GM23338 (cell line): ENCODE measurements around the gene OTUD5.

Experiments used
- CREB1 ChIP-seq: fragments of 250-450 bp; sonication (Bioruptor Pico); IDR thresholded peaks from 2 replicates; pipeline ENCODE4 v1.5.0; 2020; ENCODE audit warnings: low read depth, mild to moderate bottlenecking, moderate library complexity
- JUNB ChIP-seq: IDR thresholded peaks from one replicate; pipeline ENCODE4 v1.6.1; 2016; ENCODE audit warnings: antibody characterized with exemption; ENCODE audit not compliant: unreplicated experiment
- NANOG ChIP-seq: IDR thresholded peaks from 2 replicates; pipeline ENCODE4 v1.6.1; 2016; ENCODE audit warnings: antibody characterized with exemption, borderline replicate concordance
- POLR2AphosphoS5 ChIP-seq: IDR thresholded peaks from 2 replicates; pipeline ENCODE4 v1.6.1; 2016; ENCODE audit warnings: antibody characterized with exemption, low read depth
- TF ChIP-seq, protein P1 (sequence below), 2 experiments: fragments of 200-600 bp in 1 of 2; sonication (generic) in 1 of 2; conservative IDR thresholded peaks; 2 replicates each; pipeline versions ENCODE4 v1.5.1 to v1.6.1; 2016 to 2017; ENCODE audit warnings: antibody characterized with exemption in 2 of 2, low read depth in 2 of 2, mild to moderate bottlenecking in 2 of 2, moderate library complexity in 1 of 2
- TF ChIP-seq, protein P2 (sequence below): IDR thresholded peaks from one replicate; pipeline ENCODE4 v1.6.1; 2018; ENCODE audit warnings: antibody characterized with exemption; ENCODE audit not compliant: unreplicated experiment

DNA sequence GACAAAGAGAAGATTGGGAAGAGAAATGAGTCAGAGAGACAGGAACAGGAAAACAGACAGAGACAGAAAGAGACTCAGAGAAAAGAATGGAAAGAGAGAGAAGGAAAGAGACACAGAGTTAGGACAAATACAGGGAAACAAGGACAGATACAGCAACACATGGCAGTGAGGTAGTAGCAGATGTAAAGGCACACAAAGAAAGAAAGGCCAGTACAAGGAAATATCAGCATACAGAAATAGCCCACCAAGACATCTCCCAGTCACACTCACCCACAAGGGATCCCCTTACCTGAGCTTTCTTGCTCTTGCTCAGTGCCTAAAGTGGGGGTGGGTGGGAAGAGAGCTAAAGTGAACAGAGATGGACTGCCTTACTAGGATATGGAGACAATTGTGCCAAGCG lies 40.5 kb upstream of the OTUD5 start:
- TF ChIP-seq, protein P1, sequence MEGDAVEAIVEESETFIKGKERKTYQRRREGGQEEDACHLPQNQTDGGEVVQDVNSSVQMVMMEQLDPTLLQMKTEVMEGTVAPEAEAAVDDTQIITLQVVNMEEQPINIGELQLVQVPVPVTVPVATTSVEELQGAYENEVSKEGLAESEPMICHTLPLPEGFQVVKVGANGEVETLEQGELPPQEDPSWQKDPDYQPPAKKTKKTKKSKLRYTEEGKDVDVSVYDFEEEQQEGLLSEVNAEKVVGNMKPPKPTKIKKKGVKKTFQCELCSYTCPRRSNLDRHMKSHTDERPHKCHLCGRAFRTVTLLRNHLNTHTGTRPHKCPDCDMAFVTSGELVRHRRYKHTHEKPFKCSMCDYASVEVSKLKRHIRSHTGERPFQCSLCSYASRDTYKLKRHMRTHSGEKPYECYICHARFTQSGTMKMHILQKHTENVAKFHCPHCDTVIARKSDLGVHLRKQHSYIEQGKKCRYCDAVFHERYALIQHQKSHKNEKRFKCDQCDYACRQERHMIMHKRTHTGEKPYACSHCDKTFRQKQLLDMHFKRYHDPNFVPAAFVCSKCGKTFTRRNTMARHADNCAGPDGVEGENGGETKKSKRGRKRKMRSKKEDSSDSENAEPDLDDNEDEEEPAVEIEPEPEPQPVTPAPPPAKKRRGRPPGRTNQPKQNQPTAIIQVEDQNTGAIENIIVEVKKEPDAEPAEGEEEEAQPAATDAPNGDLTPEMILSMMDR (conservative IDR thresholded peaks at IDR 0.05; ENCODE audit: low read depth in 2 of 2) = no peak
- TF ChIP-seq NANOG = no peak
- TF ChIP-seq, protein P2, sequence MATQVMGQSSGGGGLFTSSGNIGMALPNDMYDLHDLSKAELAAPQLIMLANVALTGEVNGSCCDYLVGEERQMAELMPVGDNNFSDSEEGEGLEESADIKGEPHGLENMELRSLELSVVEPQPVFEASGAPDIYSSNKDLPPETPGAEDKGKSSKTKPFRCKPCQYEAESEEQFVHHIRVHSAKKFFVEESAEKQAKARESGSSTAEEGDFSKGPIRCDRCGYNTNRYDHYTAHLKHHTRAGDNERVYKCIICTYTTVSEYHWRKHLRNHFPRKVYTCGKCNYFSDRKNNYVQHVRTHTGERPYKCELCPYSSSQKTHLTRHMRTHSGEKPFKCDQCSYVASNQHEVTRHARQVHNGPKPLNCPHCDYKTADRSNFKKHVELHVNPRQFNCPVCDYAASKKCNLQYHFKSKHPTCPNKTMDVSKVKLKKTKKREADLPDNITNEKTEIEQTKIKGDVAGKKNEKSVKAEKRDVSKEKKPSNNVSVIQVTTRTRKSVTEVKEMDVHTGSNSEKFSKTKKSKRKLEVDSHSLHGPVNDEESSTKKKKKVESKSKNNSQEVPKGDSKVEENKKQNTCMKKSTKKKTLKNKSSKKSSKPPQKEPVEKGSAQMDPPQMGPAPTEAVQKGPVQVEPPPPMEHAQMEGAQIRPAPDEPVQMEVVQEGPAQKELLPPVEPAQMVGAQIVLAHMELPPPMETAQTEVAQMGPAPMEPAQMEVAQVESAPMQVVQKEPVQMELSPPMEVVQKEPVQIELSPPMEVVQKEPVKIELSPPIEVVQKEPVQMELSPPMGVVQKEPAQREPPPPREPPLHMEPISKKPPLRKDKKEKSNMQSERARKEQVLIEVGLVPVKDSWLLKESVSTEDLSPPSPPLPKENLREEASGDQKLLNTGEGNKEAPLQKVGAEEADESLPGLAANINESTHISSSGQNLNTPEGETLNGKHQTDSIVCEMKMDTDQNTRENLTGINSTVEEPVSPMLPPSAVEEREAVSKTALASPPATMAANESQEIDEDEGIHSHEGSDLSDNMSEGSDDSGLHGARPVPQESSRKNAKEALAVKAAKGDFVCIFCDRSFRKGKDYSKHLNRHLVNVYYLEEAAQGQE = no peak
- no peak for TF ChIP-seq POLR2AphosphoS5
- TF ChIP-seq JUNB = no peak
- no peak for TF ChIP-seq CREB1 (CRISPR knock-in tag)
